Renal cortex interstitium (tissue), 3 donors: ENCODE results near the gene CCDC141. TPM values are rescaled to one million over a fixed set of nuclear protein-coding genes. Genes with fewer than 3 reads are reported as not detected.

Source experiments
- polyA plus RNA-seq, 3 donors: library from polyadenylated mRNA; unstranded; fragments of 120-200 nt; gene quantifications; one replicate each; pipeline ENCODE4 v1.2.1, GENCODE V29; 2013; ENCODE audit not compliant: insufficient read length in 3 of 3

The CCDC141 gene
- polyA plus RNA-seq, 3 donors: 0.22 to 0.32 (median 0.22) TPM

Other genes starting within 250 kb of the CCDC141 start
- gene TTN, start 242.7 kb downstream of the CCDC141 start, polyA plus RNA-seq: 1 to 10 TPM in 2 of 3 donors, under 1 TPM in 1; 0.93 to 1.2 (median 1.2) TPM
- gene SESTD1, start 214.7 kb upstream of the CCDC141 start, polyA plus RNA-seq: 10 to 100 TPM; 67.2 to 74.9 (median 74.1) TPM